HEK293 (cell line): ENCODE measurements around the gene PIK3CD.
"Not testable (repeated sequence)": the region's sequence is repeated elsewhere in the genome, so short reads cannot be mapped to it uniquely, and the experiment has no call there.

ENCODE experiments used
- CTCF ChIA-PET: fragments of 350-600 bp; formaldehyde crosslinking; extraction: SDS; loops from one replicate; lab custom pipeline; 2021; ENCODE audit warnings: antibody characterized with exemption; lab: Yijun Ruan, JAX
- POLR2A ChIA-PET: fragments of 300-600 bp; formaldehyde crosslinking; extraction: SDS; loops from one replicate; lab custom pipeline; 2020; ENCODE audit warnings: antibody characterized with exemption, inconsistent platforms; lab: Yijun Ruan, JAX
- H3K27ac ChIP-seq: fragments of 200-500 bp; sonication (Bioruptor generic); 2 replicates; pipeline ENCODE4 v1.5.1; 2014; ENCODE audit warnings: low read depth, low read length, control low read depth, inconsistent platforms; ENCODE audit errors: extremely low read depth
- H3K36me3 ChIP-seq, 2 experiments: fragments of 200-500 bp in 1 of 2; sonication (Bioruptor generic) in 1 of 2; 1 replicate in 1 of 2; 2 replicates in 1 of 2; pipeline ENCODE4 v1.5.1; 2014 to 2017; ENCODE audit warnings: inconsistent platforms in 2 of 2, low read length in 2 of 2; ENCODE audit not compliant: control insufficient read depth in 2 of 2, insufficient read depth in 1 of 2
- H3K4me1 ChIP-seq: fragments of 200-500 bp; sonication (Bioruptor generic); 2 replicates; pipeline ENCODE4 v1.5.1; 2014; ENCODE audit warnings: mild to moderate bottlenecking, low read length, inconsistent platforms; ENCODE audit not compliant: control insufficient read depth, insufficient read depth
- H3K4me3 ChIP-seq: 2 replicates; pipeline ENCODE4 v1.5.1; 2011; ENCODE audit warnings: low read depth, mild to moderate bottlenecking, control low read depth, low read length, moderate library complexity
- H3K9me3 ChIP-seq: fragments of 200-500 bp; sonication (Bioruptor generic); 2 replicates; pipeline ENCODE4 v1.5.1; 2014; ENCODE audit warnings: low read depth, low read length, inconsistent platforms; ENCODE audit not compliant: control insufficient read depth, insufficient read depth
- IKZF3 ChIP-seq: fragments of 450-650 bp; IDR thresholded peaks from 2 replicates; pipeline ENCODE4 v1.5.0; 2018; ENCODE audit warnings: missing biosample characterization, mild to moderate bottlenecking, missing genetic modification characterization, moderate library complexity
- KLF1 ChIP-seq: fragments of 450-650 bp; formaldehyde crosslinking; IDR thresholded peaks from 2 replicates; pipeline ENCODE4 v1.5.1; 2016; ENCODE audit warnings: missing biosample characterization, missing genetic modification characterization
- RBAK ChIP-seq: fragments of 450-650 bp; formaldehyde crosslinking; IDR thresholded peaks from 2 replicates; pipeline ENCODE4 v1.5.1; 2016; ENCODE audit warnings: missing biosample characterization, missing genetic modification characterization
- YY2 ChIP-seq: fragments of 450-650 bp; formaldehyde crosslinking; IDR thresholded peaks from 2 replicates; pipeline ENCODE4 v1.5.1; 2016; ENCODE audit warnings: missing biosample characterization, missing genetic modification characterization
- ZBTB8A ChIP-seq: fragments of 450-650 bp; formaldehyde crosslinking; IDR thresholded peaks from 2 replicates; pipeline ENCODE4 v1.5.1; 2016; ENCODE audit warnings: missing biosample characterization, missing genetic modification characterization
- ZNF121 ChIP-seq: fragments of 450-650 bp; formaldehyde crosslinking; IDR thresholded peaks from 2 replicates; pipeline ENCODE4 v1.5.1; 2016; ENCODE audit warnings: missing biosample characterization, missing genetic modification characterization
- ZNF133 ChIP-seq: fragments of 450-650 bp; formaldehyde crosslinking; IDR thresholded peaks from 2 replicates; pipeline ENCODE4 v1.5.1; 2016; ENCODE audit warnings: missing biosample characterization, missing genetic modification characterization
- ZNF146 ChIP-seq: fragments of 450-650 bp; formaldehyde crosslinking; IDR thresholded peaks from 2 replicates; pipeline ENCODE4 v1.5.1; 2016; ENCODE audit warnings: missing biosample characterization, missing genetic modification characterization
- ZNF169 ChIP-seq: fragments of 450-650 bp; formaldehyde crosslinking; IDR thresholded peaks from 2 replicates; pipeline ENCODE4 v1.5.1; 2016; ENCODE audit warnings: missing biosample characterization, missing genetic modification characterization
- ZNF23 ChIP-seq: fragments of 450-650 bp; formaldehyde crosslinking; IDR thresholded peaks from 2 replicates; pipeline ENCODE4 v1.5.1; 2016; ENCODE audit warnings: missing biosample characterization, missing genetic modification characterization, borderline replicate concordance
- ZNF24 ChIP-seq: fragments of 450-650 bp; formaldehyde crosslinking; IDR thresholded peaks from 2 replicates; pipeline ENCODE4 v1.5.1; 2016; ENCODE audit warnings: missing biosample characterization, missing genetic modification characterization
- ZNF274 ChIP-seq, 2 experiments: fragments of 200-500 bp in 1 of 2; fragments of 450-650 bp in 1 of 2; sonication (Bioruptor generic) in 1 of 2; formaldehyde crosslinking in 1 of 2; IDR thresholded peaks; 2 replicates each; pipeline versions ENCODE4 v1.5.1 to v1.6.1; 2014 to 2016; ENCODE audit warnings: borderline replicate concordance in 1 of 2, inconsistent platforms in 1 of 2, low read length in 1 of 2, missing biosample characterization in 1 of 2, missing genetic modification characterization in 1 of 2
- ZNF324 ChIP-seq: fragments of 450-650 bp; formaldehyde crosslinking; IDR thresholded peaks from 2 replicates; pipeline ENCODE4 v1.5.1; 2016; ENCODE audit warnings: missing biosample characterization, missing genetic modification characterization
- ZNF37A ChIP-seq: fragments of 450-650 bp; IDR thresholded peaks from 2 replicates; pipeline ENCODE4 v1.5.1; 2018; ENCODE audit warnings: missing biosample characterization, missing genetic modification characterization
- ZNF48 ChIP-seq: fragments of 450-650 bp; formaldehyde crosslinking; IDR thresholded peaks from 2 replicates; pipeline ENCODE4 v1.5.1; 2016; ENCODE audit warnings: missing biosample characterization, missing genetic modification characterization
- ZNF571 ChIP-seq: fragments of 450-650 bp; formaldehyde crosslinking; IDR thresholded peaks from 2 replicates; pipeline ENCODE4 v1.5.0; 2017; ENCODE audit warnings: missing biosample characterization, missing genetic modification characterization
- ZNF624 ChIP-seq: fragments of 450-650 bp; formaldehyde crosslinking; IDR thresholded peaks from 2 replicates; pipeline ENCODE4 v1.5.1; 2017; ENCODE audit warnings: missing biosample characterization, missing genetic modification characterization
- ZNF776 ChIP-seq: fragments of 450-650 bp; formaldehyde crosslinking; IDR thresholded peaks from 2 replicates; pipeline ENCODE4 v1.5.0; 2017; ENCODE audit warnings: missing biosample characterization, missing genetic modification characterization, borderline replicate concordance
- ZNF791 ChIP-seq: fragments of 450-650 bp; formaldehyde crosslinking; IDR thresholded peaks from 2 replicates; pipeline ENCODE4 v1.5.1; 2016; ENCODE audit warnings: missing biosample characterization, missing genetic modification characterization
- ZXDB ChIP-seq: fragments of 450-650 bp; formaldehyde crosslinking; IDR thresholded peaks from 2 replicates; pipeline ENCODE4 v1.5.1; 2016; ENCODE audit warnings: missing biosample characterization, missing genetic modification characterization

PIK3CD gene

GRCh38 chr1:9710037-9710436, 58.5 kb downstream of the PIK3CD start:
- ChIA-PET POLR2A (no interaction called here), CTCF (interaction anchor here (0.7 to 4.3 kb wide), 2 partner anchors 12 to 720 kb away, joined by 3 to 22 read pairs; no protein-coding TSS in a partner anchor)
- H3K4me1 ChIP-seq, result no peaks in the 10 kb centered on the region
- H3K36me3 ChIP-seq, result no peaks in the 10 kb centered on the region
- no peak overlapping the region for H3K4me3 ChIP-seq
- H3K27ac ChIP-seq, result no peak overlapping the region
- H3K9me3 ChIP-seq, result no peaks in the 10 kb centered on the region
- no peak for TF ChIP-seq ZNF37A (tag by site-specific recombination)
- no peak for TF ChIP-seq RBAK (tag by site-specific recombination)
- TF ChIP-seq ZNF133, result no peak
- TF ChIP-seq IKZF3 (tag by site-specific recombination), result no peak

GRCh38 chr1:9711466-9712020, 60.0 kb downstream of the PIK3CD start:
- H3K27ac ChIP-seq, result no peak overlapping the region
- peaks cover 0 to 7% of the 10 kb centered on the region in 2 experiments; a peak in 1 of 3 replicates for H3K36me3 ChIP-seq
- no peaks in the 10 kb centered on the region for H3K4me1 ChIP-seq
- no peaks in the 10 kb centered on the region for H3K9me3 ChIP-seq
- POLR2A ChIA-PET, result no interaction called here
- no peak overlapping the region for H3K4me3 ChIP-seq
- TF ChIP-seq ZNF121 (peak; percentile 74), ZNF624 (tag by site-specific recombination) (no peak), ZNF324 (no peak)
- TF ChIP-seq, all 188 proteins: peak for 1
- CTCF ChIA-PET, result interaction anchor here (0.9 to 4.3 kb wide), 3 partner anchors 9 to 231 kb away, joined by 4 to 22 read pairs (median 6); no protein-coding TSS in a partner anchor

DNA sequence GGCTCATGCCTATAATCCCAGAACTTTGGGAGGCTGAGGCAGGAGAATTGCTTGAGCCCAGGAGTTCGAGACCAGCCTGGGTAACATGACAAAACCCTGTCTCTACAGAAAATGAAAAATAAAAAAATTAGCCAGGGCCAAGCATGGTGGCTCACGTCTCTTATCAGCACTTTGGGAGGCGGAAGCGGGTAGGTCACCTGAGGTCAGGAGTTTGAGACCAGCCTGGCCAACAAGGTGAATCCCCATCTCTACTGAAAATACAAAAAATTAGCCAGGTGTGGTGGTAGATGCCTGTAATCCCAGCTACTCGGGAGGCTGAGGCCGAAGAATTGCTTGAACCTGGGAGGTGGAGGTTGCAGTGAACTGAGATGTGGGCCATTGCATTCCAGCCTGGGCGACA, 61.2 kb downstream of the PIK3CD start:
- H3K4me1 ChIP-seq, result not testable (repeated sequence)
- CTCF ChIA-PET, result interaction anchor here (0.7 to 4.3 kb wide), 4 partner anchors 9 to 230 kb away, joined by 3 to 22 read pairs (median 5); no protein-coding TSS in a partner anchor

GRCh38 chr1:9714257-9714718, 62.8 kb downstream of the PIK3CD start:
- Histone ChIP-seq H3K4me1 (no peaks in the 10 kb centered on the region), H3K9me3 (no peaks in the 10 kb centered on the region), H3K36me3 (peaks cover 0 to 8% of the 10 kb centered on the region in 2 experiments; a peak in 1 of 3 replicates), H3K27ac (no peak overlapping the region), H3K4me3 (no peak overlapping the region)
- ChIA-PET CTCF (interaction anchor here (2.0 to 2.3 kb wide), 2 partner anchors 12 to 154 kb away, joined by 6 read pairs; no protein-coding TSS in a partner anchor), POLR2A (no interaction called here)
- TF ChIP-seq YY2 (no peak), ZNF571 (tag by site-specific recombination) (no peak), ZNF791 (tag by site-specific recombination) (no peak), ZXDB (tag by site-specific recombination) (no peak), ZNF776 (tag by site-specific recombination) (no peak), ZNF24 (tag by site-specific recombination) (no peak), ZNF146 (no peak), KLF1 (tag by site-specific recombination) (no peak), ZNF169 (tag by site-specific recombination) (no peak), ZBTB8A (tag by site-specific recombination) (no peak), ZNF23 (no peak), ZNF48 (tag by site-specific recombination) (no peak), ZNF274 (IDR thresholded peaks at IDR 0.05; ENCODE audit: low read length) (no peak), ZNF274 (tag by site-specific recombination; IDR thresholded peaks at IDR 0.05; ENCODE audit: borderline replicate concordance) (no peak)

More for the DNA sequence above, 61.2 kb downstream of the PIK3CD start:
- H3K4me3 ChIP-seq, H3K27ac ChIP-seq, POLR2A ChIA-PET, H3K36me3 ChIP-seq, H3K9me3 ChIP-seq: not testable (repeated sequence)
